HG03039 (cell line): ENCODE data around the gene MYH10.

ENCODE experiments used
- ATAC-seq: cut with Tn5 transposase; IDR thresholded peaks from one replicate; pipeline ENCODE4 v1.9.1; 2021; ENCODE audit warnings: mild to moderate bottlenecking, moderate library complexity; ENCODE audit not compliant: unreplicated experiment

MYH10 gene

GRCh38 chr17:8453326-8453725 lies 177.2 kb downstream of the MYH10 start:
- no peak for ATAC-seq

GRCh38 chr17:8451933-8452614 lies 178.5 kb downstream of the MYH10 start:
- ATAC-seq = no peak

DNA sequence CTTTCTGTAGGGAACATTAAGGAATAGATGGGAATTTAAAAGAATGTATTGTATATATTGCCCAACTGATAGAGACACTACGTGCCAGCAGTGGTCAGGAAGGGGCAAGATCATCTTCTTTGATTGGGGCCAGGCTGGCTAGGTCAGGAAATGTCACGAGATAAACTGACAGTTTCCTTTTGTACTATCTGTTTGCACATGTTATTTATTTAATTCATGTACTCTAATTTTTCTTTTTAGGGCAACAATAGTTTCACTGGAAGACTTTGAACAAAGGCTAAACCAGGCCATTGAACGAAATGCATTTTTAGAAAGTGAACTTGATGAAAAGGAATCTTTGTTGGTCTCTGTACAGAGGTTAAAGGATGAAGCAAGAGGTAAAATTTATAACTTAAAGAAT lies 182.2 kb downstream of the MYH10 start:
- ATAC-seq = no peak

GRCh38 chr17:8447799-8448198 lies 182.7 kb downstream of the MYH10 start:
- no peak for ATAC-seq

- no peak for ATAC-seq
These were observed 185.0 kb downstream of the MYH10 start for GRCh38 chr17:8445536-8445935.

DNA sequence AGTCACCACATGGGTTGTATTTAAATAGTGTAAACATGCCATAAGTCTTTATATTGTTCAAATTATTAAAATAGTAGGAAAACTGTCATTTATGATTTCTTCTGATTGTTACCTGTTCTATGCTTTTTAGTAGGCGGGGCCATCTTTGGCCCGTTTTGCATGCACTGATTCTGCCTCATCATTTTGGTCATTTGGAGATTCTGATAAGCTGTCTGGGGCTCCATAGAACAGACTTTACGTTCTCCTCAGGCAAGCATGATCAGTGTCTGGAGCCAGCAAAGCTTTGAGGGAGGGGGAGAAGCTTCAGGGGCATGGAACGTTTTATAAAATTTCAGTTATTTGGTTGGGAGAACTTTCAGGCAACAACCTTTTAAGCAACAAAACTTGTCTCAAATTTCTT lies 186.0 kb downstream of the MYH10 start:
- ATAC-seq = no peak

GRCh38 chr17:8443756-8444155 lies 186.8 kb downstream of the MYH10 start:
- ATAC-seq = no peak

GRCh38 chr17:8442310-8442709 lies 188.2 kb downstream of the MYH10 start:
- no peak for ATAC-seq

- no peak for ATAC-seq
These were observed 188.8 kb downstream of the MYH10 start for GRCh38 chr17:8441690-8442089.

GRCh38 chr17:8439681-8440080 lies 190.8 kb downstream of the MYH10 start:
- ATAC-seq = no peak

- no peak for ATAC-seq
These were observed 192.1 kb downstream of the MYH10 start for GRCh38 chr17:8438441-8438840.

DNA sequence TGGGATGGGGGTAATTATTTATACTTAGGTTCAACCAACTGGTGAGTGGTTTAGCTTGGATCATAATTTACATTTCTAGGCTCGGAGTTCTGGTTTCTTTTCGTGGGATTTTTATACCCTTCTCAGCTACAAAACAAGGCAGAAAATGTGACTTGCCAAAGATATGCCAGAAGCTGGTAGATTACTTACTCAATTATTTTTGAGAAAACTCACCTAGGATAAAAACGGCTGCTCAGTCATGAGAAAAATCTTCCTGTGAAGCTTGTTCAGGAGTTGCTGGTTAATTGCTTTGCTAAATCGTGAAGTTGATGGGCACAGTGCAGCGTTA lies 193.7 kb downstream of the MYH10 start:
- ATAC-seq = no peak

GRCh38 chr17:8436169-8436843 lies 194.2 kb downstream of the MYH10 start:
- peak; percentile 41 for ATAC-seq

DNA sequence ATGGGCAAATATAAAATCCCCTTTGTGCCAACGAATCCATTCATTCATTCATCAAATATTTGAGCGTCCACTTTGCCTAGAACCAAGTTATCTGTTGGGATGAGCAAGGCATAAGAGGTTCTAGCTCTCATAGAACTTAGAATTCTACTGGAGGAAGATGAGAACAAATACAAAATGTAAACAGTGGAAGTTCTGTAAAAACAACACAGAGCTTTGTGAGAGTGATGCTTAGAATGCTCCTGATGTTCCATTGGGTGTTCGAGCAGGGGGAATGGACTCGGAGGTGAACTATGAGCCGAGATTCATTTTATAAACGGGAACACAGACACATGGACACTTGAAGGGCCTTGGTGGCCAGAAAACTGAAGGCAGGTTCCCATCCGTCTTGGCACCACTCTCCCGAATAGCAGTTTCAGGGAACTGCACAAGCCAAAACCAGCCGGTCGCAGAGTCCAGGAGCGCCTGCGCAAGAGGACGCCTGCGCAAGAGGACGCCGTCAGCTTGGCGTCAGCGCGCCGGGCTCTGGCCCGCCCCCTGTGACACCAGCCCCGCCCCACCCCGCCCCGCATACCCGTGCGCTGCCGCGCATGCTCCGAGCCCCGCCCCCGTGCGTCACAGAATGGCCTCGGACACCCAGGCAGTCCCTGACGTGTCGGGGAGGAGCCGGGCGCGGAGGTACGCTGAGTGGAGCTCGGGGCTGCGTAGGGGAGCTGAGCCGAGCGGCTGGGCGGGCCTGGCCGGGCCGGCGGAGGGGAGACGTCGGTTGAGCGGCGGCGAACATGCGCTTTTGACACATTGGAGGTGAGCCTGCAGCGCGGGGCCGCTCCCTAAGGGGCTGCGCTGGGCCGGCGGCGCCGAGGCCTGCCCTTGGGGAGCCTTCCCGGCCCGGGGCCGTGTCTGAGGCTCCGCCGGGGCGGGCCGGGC lies 195.0 kb downstream of the MYH10 start, which contains the start of gene NDEL1:
Gene NDEL1 (plus strand): TSS at position 640 of the 924 bp plus-strand sequence. CDS start 8,388 bp downstream, outside the sequence.
- ATAC-seq = peak; percentile 87

- ATAC-seq = no peak
These were observed 199.6 kb downstream of the MYH10 start for GRCh38 chr17:8430966-8431365.

GRCh38 chr17:8426802-8427201 lies 203.7 kb downstream of the MYH10 start:
- ATAC-seq = no peak

DNA sequence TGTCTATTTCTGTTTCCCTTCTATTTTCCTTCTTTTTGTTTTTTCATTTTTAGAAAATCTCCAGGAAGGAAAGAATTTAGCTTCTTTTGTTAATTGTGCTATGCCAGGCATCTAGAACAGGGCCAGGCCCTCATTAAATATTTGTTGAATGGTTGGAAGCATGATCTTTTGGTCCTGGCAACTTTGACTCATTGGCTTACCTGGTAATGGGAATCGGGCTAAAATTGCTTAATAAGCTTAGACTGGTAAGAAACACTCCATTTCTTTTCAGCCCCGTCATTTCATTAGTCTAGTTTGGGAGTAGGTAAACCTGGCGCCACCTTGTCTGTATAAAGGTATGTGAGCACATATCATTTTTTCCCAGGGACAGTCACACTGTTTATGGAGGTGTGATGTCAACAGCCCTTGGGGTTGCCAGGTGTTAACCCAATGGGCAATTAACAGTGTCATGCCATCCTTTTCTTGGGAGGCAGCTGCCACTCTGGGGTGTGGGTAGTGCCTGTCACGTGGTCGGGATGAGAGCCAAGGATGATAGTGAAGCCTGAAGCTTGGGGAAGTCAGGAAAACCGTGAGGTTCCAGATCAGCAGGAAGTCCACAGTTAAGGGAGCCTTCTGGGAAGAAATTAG lies 204.3 kb downstream of the MYH10 start:
- ATAC-seq = no peak
